K562 (cell line): Measurements from ENCODE around the gene SIRT7. TPM values are rescaled to one million over a fixed set of nuclear protein-coding genes. Genes with fewer than 3 reads are reported as not detected.

Experiments used
- C11orf30 ChIP-seq: fragments of 450-650 bp; IDR thresholded peaks from 2 replicates; pipeline ENCODE4 v1.6.1; 2016; ENCODE audit warnings: low read depth, mild to moderate bottlenecking
- CEBPB ChIP-seq: fragments of 450-650 bp; IDR thresholded peaks from 2 replicates; pipeline ENCODE4 v1.6.1; 2016; ENCODE audit warnings: missing genetic modification characterization, missing compliant biosample characterization
- CHD2 ChIP-seq: IDR thresholded peaks from 2 replicates; pipeline ENCODE4 v1.6.1; 2011; ENCODE audit warnings: low read depth, low read length
- CTCF ChIP-seq, 3 experiments: IDR thresholded peaks in 2 of 3; conservative IDR thresholded peaks in 1 of 3; 2 replicates each; pipeline ENCODE4 v1.5.1; 2011 to 2012; ENCODE audit warnings: low read length in 3 of 3, mild to moderate bottlenecking in 3 of 3, control low read depth in 2 of 3, improper control_type of control experiment in 1 of 3, inconsistent platforms in 1 of 3, low read depth in 1 of 3, mixed read lengths in 1 of 3, moderate library complexity in 1 of 3; ENCODE audit not compliant: insufficient read depth in 2 of 3
- HDAC3 ChIP-seq: fragments of 450-650 bp; IDR thresholded peaks from 2 replicates; pipeline ENCODE4 v1.6.1; 2018; ENCODE audit warnings: borderline replicate concordance, mild to moderate bottlenecking, moderate library complexity; ENCODE audit not compliant: partially characterized antibody
- KAT7 ChIP-seq: sonication (generic); formaldehyde crosslinking; IDR thresholded peaks from 2 replicates; pipeline ENCODE4 v1.8.0; 2022; ENCODE audit warnings: missing genetic modification reagents, mild to moderate bottlenecking, borderline replicate concordance
- MTA2 ChIP-seq: fragments of 450-650 bp; IDR thresholded peaks from 2 replicates; pipeline ENCODE4 v1.6.1; 2016; ENCODE audit warnings: low read depth
- NONO ChIP-seq, 2 experiments: fragments of 200-400 bp in 1 of 2; fragments of 450-650 bp in 1 of 2; formaldehyde crosslinking in 1 of 2; IDR thresholded peaks; 2 replicates each; pipeline ENCODE4 v1.6.1; 2017; ENCODE audit warnings: low read depth in 2 of 2, mild to moderate bottlenecking in 2 of 2, moderate library complexity in 2 of 2, low read length in 1 of 2
- POLR2G ChIP-seq: fragments of 200-400 bp; formaldehyde crosslinking; IDR thresholded peaks from 2 replicates; pipeline ENCODE4 v1.6.1; 2017; ENCODE audit warnings: low read depth, mild to moderate bottlenecking, antibody characterized with exemption, low read length, moderate library complexity
- RBFOX2 ChIP-seq: fragments of 200-400 bp; formaldehyde crosslinking; IDR thresholded peaks from 2 replicates; pipeline ENCODE4 v1.6.1; 2017; ENCODE audit warnings: low read depth, mild to moderate bottlenecking, low read length, moderate library complexity
- SP1 ChIP-seq: sonication (generic); formaldehyde crosslinking; IDR thresholded peaks from 2 replicates; pipeline ENCODE4 v1.8.1; 2022; ENCODE audit warnings: mild to moderate bottlenecking, missing genetic modification reagents
- STAT6 ChIP-seq: sonication (generic); formaldehyde crosslinking; IDR thresholded peaks from 2 replicates; pipeline ENCODE4 v1.8.1; 2023; ENCODE audit warnings: mild to moderate bottlenecking, missing genetic modification reagents
- TAF7 ChIP-seq: fragments of 450-650 bp; IDR thresholded peaks from 2 replicates; pipeline ENCODE4 v1.6.1; 2016; ENCODE audit warnings: missing genetic modification characterization, missing compliant biosample characterization
- TEAD1 ChIP-seq, 2 experiments: fragments of 450-650 bp in 1 of 2; sonication (generic) in 1 of 2; formaldehyde crosslinking; IDR thresholded peaks; 2 replicates each; pipeline versions ENCODE4 v1.4.0 to v1.8.0; 2020 to 2022; ENCODE audit warnings: mild to moderate bottlenecking in 2 of 2, missing genetic modification reagents in 1 of 2
- ZFX ChIP-seq: sonication (generic); formaldehyde crosslinking; IDR thresholded peaks from 2 replicates; pipeline ENCODE4 v1.8.0; 2022; ENCODE audit warnings: mild to moderate bottlenecking, missing genetic modification reagents, moderate library complexity
- ZNF316 ChIP-seq: fragments of 450-650 bp; IDR thresholded peaks from 2 replicates; pipeline ENCODE4 v1.6.1; 2016
- ZNF695 ChIP-seq: fragments of 450-650 bp; formaldehyde crosslinking; IDR thresholded peaks from 2 replicates; pipeline ENCODE4 v1.4.0; 2020; ENCODE audit warnings: mild to moderate bottlenecking, moderate library complexity
- polyA plus RNA-seq, 8 experiments: library from polyadenylated mRNA; depleted of rRNA in 4 of 8; stranded (reverse) in 5 of 8; unstranded in 3 of 8; fragments of >200 nt; fragmentation: Nextera tagmentation in 2 of 8; fragmentation: Illumina TruSeq in 1 of 8; extraction: Ambion mirVana in 2 of 8; extraction: Trizol in 1 of 8; gene quantifications; 2 replicates each; pipeline versions ENCODE4 v1.2.1 to v1.2.3, GENCODE V29; 2011 to 2014; ENCODE audit warnings: inconsistent platforms in 1 of 8, missing spikeins in 1 of 8
- total RNA-seq, 7 experiments: library from RNA; depleted of rRNA in 6 of 7; stranded (reverse); fragments of >200 nt in 6 of 7; fragmentation: Illumina TruSeq in 2 of 7; extraction: Trizol in 2 of 7; gene quantifications; 2 replicates each; pipeline versions ENCODE4 v1.2.1 to v1.2.3, GENCODE V29; 2011 to 2021; ENCODE audit warnings: low replicate concordance in 1 of 7
- TF ChIP-seq, protein P1 (sequence below): fragments of 450-650 bp; IDR thresholded peaks from 2 replicates; pipeline ENCODE4 v1.6.1; 2017; ENCODE audit warnings: antibody characterized with exemption, mild to moderate bottlenecking

SIRT7 gene
- total and polyA plus RNA-seq, 9 of the 15 experiments (the other 6 are each of a cell fraction or from before 2014, with no cell fraction given) = 1.6 to 54.8 (median 20.3) TPM

- no peak for TF ChIP-seq MTA2
- 0 out of 2 replicates have a peak, but pooled peaks have one; percentile 45 for TF ChIP-seq RBFOX2
- TF ChIP-seq ZFX = 0 out of 2 replicates have a peak, but pooled peaks have one; percentile 29
- TF ChIP-seq STAT6 (CRISPR knock-in tag) = no peak
- no peak for TF ChIP-seq TAF7 (tag)
- TF ChIP-seq CEBPB (tag) = no peak
- TF ChIP-seq POLR2G = peak; percentile 46; the same call in 1 of the 2 replicates
- 0 out of 4 replicates have a peak, but pooled peaks of 1 of the 2 experiments have one; percentile 5 for TF ChIP-seq TEAD1 (CRISPR knock-in tag; IDR thresholded peaks at IDR 0.05)
- peak; percentile 92 for TF ChIP-seq C11orf30
- TF ChIP-seq, protein P1, sequence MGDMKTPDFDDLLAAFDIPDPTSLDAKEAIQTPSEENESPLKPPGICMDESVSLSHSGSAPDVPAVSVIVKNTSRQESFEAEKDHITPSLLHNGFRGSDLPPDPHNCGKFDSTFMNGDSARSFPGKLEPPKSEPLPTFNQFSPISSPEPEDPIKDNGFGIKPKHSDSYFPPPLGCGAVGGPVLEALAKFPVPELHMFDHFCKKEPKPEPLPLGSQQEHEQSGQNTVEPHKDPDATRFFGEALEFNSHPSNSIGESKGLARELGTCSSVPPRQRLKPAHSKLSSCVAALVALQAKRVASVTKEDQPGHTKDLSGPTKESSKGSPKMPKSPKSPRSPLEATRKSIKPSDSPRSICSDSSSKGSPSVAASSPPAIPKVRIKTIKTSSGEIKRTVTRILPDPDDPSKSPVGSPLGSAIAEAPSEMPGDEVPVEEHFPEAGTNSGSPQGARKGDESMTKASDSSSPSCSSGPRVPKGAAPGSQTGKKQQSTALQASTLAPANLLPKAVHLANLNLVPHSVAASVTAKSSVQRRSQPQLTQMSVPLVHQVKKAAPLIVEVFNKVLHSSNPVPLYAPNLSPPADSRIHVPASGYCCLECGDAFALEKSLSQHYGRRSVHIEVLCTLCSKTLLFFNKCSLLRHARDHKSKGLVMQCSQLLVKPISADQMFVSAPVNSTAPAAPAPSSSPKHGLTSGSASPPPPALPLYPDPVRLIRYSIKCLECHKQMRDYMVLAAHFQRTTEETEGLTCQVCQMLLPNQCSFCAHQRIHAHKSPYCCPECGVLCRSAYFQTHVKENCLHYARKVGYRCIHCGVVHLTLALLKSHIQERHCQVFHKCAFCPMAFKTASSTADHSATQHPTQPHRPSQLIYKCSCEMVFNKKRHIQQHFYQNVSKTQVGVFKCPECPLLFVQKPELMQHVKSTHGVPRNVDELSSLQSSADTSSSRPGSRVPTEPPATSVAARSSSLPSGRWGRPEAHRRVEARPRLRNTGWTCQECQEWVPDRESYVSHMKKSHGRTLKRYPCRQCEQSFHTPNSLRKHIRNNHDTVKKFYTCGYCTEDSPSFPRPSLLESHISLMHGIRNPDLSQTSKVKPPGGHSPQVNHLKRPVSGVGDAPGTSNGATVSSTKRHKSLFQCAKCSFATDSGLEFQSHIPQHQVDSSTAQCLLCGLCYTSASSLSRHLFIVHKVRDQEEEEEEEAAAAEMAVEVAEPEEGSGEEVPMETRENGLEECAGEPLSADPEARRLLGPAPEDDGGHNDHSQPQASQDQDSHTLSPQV = 0 out of 2 replicates have a peak, but pooled peaks have one; percentile 27
- TF ChIP-seq NONO (IDR thresholded peaks at IDR 0.05; ENCODE audit: low read depth in 2 of 2, low read length in 1 of 2) = no peak
- no peak for TF ChIP-seq HDAC3
- 0 out of 2 replicates have a peak, but pooled peaks have one; percentile 4 for TF ChIP-seq SP1 (CRISPR knock-in tag)
- TF ChIP-seq ZNF316 = peak; percentile 96
- TF ChIP-seq CTCF (IDR thresholded peaks at IDR 0.05 in 2 of 3, conservative IDR thresholded peaks at IDR 0.05 in 1 of 3; ENCODE audit: insufficient read depth in 2 of 3, low read depth in 1 of 3, low read length in 3 of 3) = peak in 2 of 3 experiments; percentile 16 to 23; a peak in 1 of 6 replicates
- 0 out of 2 replicates have a peak, but pooled peaks have one; percentile 27 for TF ChIP-seq KAT7
- TF ChIP-seq CHD2 = peak; percentile 59; the same call in 1 of the 2 replicates
- TF ChIP-seq ZNF695 (CRISPR knock-in tag) = no peak
These were observed 6.9 kb upstream of the SIRT7 start (continued) for GRCh38 chr17:81924557-81925532.
